Measurements from ENCODE around the gene ZC3H18.
A peak's percentile ranks its signal among the peaks of the same experiment; 100 is the strongest.

The ZC3H18 gene

DNA sequence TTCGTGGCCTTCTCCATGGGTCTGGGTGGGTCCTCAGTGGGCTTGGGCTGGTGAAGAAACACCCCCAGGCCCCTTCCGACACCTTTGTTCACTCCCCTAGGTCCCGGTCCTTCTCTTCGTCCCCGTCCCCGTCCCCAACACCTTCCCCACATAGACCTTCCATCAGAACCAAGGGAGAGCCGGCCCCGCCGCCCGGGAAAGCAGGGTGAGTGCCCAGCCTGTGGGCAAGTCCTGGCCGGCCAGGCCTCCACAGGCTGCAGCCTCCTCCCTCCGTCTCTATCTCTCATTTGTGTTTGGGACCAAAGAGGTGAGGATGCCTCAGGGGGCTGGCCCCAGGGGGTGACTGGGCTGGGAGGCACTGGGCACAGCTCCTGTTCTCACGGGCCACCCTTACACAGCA is 53.7 kb downstream of the ZC3H18 start:
- ATAC-seq (no peak), DNase-seq (no peak)

GRCh38 chr16:88624481-88624880 is 54.3 kb downstream of the ZC3H18 start:
- DNase-seq (no peak), ATAC-seq (no peak)

DNA sequence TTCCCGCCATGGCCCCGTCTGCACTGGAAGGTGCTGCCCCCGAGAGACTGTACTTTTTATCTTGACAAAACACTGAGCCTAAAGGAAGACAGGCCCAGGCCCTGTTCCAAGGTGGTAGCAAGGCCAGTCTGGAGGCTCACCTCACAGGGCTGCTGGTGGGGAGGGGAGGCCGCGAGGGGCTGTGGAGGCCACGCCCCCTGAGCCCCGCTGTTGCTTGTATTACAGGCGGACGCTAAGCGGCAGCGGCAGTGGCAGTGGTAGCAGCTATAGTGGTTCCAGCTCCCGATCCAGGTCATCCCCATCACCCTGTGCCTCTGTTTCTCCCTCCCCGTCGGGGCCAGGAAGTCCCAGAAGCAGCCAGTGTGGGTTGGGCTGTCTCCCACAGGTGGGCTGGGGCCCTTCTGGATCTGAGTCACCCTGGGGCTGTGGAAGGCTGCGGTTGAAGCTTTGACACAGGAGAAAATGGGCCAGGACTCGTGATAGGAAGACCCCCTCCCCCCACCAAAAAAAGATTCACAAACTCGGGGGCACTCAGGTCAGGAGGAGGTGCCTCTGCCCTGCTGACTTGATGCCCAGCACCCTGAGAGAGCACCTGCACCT is 54.9 kb downstream of the ZC3H18 start:
- ATAC-seq (no peak), DNase-seq (no peak)

DNA sequence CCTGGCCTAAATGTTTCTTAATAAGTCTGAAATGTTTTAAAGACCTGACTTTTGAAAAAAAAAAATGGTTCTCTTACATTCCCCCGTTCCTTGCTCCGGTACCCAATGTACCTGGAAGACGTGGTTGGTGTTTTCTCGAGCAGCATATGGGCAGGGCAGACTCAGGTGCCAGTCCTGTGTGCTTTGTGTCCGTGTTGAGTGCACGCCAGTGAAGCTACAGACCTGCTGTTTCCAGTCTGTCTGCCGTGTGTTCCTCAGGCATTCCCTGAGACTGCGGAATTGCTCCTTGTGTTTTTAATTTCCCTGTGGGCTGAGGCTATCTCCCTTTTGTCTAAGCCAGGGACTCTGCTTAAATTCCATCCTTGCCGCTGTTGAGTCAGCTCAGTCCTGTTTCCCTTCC is 56.4 kb downstream of the ZC3H18 start:
- ATAC-seq (no peak), DNase-seq (no peak)

GRCh38 chr16:88627531-88628411 is 57.6 kb downstream of the ZC3H18 start:
- ATAC-seq = no peak
- DNase-seq = no peak

DNA sequence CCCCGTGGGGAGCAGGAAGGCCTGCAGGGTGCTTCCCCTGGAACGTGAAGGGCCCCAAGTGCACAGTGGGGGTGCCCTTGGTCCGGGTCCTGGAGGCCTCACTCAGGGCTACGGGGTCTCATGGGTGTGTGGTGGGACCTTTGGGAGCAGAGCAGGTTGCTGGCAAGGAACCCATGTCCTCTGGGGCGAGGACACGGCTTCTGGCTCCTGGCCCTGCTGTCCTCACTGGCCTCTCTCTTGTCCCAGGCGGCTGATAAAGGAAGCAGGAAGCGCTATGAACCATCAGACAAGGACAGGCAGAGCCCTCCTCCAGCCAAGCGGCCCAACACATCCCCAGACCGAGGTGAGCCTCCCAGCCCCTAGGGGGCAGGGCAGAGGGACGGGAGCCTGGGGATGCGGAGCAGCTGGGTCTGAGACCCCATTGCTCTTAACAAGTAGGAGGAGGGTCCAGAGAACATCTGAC is 58.3 kb downstream of the ZC3H18 start:
- ATAC-seq (peak; percentile 33), DNase-seq (no peak)

- no peak for ATAC-seq
- no peak for DNase-seq
These were observed 59.6 kb downstream of the ZC3H18 start for GRCh38 chr16:88629835-88630234.

GRCh38 chr16:88630433-88630832 is 60.2 kb downstream of the ZC3H18 start:
- no peak for ATAC-seq
- DNase-seq = no peak

- DNase-seq (no peak), ATAC-seq (no peak)
These were observed 60.7 kb downstream of the ZC3H18 start for GRCh38 chr16:88630941-88631340.

DNA sequence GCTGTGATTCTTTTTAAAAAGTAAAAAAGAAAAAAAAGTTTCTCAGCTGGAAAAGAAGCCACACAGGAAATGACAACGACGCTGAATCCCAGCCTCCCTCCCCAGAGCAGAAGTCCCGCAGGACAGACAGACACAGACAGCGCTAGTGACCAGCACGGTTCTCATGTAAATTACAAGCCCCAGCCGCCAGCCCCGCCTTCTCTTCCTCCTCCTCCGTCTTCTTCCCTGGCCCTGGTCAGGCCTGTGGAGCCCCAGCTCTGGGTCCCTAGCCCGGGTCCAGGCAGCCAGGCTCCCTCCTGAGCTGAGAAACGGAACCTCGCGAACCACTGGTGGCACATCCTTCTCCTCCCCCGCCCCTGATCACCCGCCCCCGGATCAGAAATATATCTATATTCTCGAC is 61.2 kb downstream of the ZC3H18 start:
- ATAC-seq (no peak), DNase-seq (no peak)

- DNase-seq = no peak
- ATAC-seq = no peak
These were observed 61.9 kb downstream of the ZC3H18 start for GRCh38 chr16:88631920-88632586.

GRCh38 chr16:88632587-88632930 is 62.4 kb downstream of the ZC3H18 start:
- DNase-seq (no peak), ATAC-seq (no peak)

DNA sequence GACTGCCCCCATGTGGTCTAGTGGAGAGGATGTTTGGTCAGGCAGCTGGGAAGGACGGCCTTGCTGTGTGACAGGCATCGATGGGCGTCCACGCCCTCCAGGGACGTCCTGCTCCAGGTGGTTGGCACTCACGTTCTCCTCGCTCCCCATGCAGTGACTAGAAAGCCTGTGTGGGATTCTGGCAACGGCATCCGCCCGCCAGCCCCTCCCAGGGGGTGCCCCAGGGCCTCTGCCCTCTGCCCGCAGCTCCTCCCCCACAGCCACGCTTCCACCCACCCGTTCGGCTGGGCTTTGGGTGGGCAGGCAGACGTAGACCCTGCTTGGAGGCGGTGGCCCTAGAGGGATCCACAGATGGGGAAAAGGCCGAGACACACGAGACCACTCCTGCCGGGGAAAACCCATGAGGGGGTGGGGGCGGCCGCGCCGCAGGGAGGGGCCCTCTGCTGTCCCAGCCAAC is 63.5 kb downstream of the ZC3H18 start:
- peak; percentile 80 for DNase-seq
- peak; percentile 44 for ATAC-seq

DNA sequence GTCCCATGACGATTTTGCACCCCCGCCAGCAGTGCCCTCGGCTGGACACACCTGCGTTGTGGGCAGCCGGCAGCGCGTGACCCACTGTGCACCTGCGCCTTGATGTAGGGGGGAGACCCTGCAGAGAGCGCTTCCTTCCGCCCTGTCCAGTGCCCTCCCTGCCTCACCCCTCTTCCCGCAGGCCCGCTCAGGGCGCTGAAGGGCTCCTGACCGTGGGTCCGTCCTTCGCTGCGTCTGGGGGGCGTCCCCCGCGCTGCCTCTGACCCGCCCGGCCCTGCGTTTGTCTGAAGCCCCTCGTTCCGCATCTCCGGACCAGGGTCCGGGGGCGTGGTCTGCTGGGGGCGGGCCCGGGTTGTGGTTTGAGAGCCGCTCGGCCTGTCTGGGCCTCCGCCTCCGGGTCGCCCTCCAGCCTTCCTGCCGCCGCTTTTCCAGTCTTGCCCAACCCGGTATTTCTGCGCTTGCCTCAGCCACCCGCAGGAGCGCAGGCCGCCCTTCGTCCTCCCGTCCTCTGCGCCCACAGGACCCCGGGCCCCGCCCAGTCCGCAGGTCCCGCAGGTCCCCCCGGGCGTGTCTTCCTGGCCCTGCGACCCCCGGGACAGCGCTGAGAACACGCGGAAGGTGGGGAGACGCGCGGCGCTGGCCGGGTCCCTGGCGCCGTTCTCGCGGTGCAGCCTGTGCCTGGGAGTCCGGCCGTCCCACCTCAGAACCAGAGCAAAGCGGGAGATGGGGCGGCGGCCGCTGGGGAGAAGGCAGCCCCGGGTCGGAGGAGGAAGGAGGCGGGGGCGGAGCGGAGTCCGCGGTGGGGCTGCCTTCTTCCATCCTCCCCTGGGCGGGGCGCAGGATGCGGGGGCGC is 64.2 kb downstream of the ZC3H18 start:
- DNase-seq = peak; percentile 74

GRCh38 chr16:88634994-88635670 is 64.9 kb downstream of the ZC3H18 start:
- no peak for ATAC-seq
- no peak for DNase-seq

More for the DNA sequence above, 64.2 kb downstream of the ZC3H18 start:
- ATAC-seq = peak; percentile 37

DNA sequence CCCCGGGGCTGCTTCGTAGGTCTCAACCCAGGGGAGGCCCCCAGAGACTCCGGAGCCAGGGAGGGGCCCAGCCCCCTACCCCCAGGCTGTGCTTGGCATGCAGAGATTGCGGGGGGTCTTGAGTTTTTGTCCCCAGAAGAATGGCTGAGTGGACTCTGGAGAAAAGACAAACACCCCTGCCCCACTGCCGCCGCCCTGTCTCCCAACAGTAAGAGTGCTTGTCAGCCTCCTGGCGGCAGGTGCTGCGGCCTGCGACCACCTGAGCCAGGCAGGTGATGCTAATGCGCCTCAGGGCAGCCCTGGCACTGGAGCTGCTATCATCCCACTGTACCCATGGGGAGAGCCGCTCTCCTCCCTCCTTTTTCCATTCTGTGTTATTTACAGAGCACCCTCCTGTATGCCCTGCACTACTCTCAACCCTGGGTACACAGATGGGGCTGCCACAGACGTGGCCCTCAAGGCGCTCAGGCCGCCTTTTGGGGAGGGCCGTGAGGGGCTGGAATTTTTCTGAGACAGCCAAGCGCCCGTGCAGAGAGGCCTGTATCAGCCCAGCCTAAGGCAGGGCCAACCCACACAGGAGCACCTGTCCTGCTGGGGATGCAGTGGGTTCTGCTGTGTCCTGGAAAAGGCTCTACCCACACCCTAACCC is 65.6 kb downstream of the ZC3H18 start:
- DNase-seq = no peak
- no peak for ATAC-seq

GRCh38 chr16:88636488-88637265 is 66.5 kb downstream of the ZC3H18 start:
- ATAC-seq (no peak), DNase-seq (no peak)

- no peak for DNase-seq
- ATAC-seq = no peak
These were observed 68.4 kb downstream of the ZC3H18 start, which contains the start of gene IL17C for GRCh38 chr16:88638323-88639230. TSS of gene IL17C (plus strand) at chr16:88638572. CDS start at chr16:88638642, 70 bp downstream.
